Ectodermal cell (in vitro differentiated cells): ENCODE data around the gene IQSEC1. TPM values are rescaled to one million over a fixed set of nuclear protein-coding genes. Genes with fewer than 3 reads are reported as not detected.

Experiments used
- H3K27ac ChIP-seq: 2 replicates; pipeline ENCODE4 v1.7.0; 2013; ENCODE audit warnings: mild to moderate bottlenecking, low read depth, low read length; ENCODE audit not compliant: insufficient read depth, poor library complexity, severe bottlenecking
- H3K27me3 ChIP-seq: 2 replicates; pipeline ENCODE4 v1.7.0; 2013; ENCODE audit warnings: mild to moderate bottlenecking, low read length; ENCODE audit not compliant: insufficient read depth, control insufficient read depth, poor library complexity, severe bottlenecking
- H3K36me3 ChIP-seq: one replicate; pipeline ENCODE4 v1.7.0; 2013; ENCODE audit warnings: low read length; ENCODE audit not compliant: control insufficient read depth, insufficient read depth
- H3K4me1 ChIP-seq: one replicate; pipeline ENCODE4 v1.7.0; 2013; ENCODE audit warnings: low read length; ENCODE audit not compliant: control insufficient read depth, insufficient read depth
- H3K4me3 ChIP-seq: 2 replicates; pipeline ENCODE4 v1.7.0; 2013; ENCODE audit warnings: low read depth, low read length, control low read depth; ENCODE audit not compliant: insufficient read depth
- H3K9me3 ChIP-seq: 2 replicates; pipeline ENCODE4 v1.7.0; 2013; ENCODE audit warnings: mild to moderate bottlenecking, low read length, moderate library complexity; ENCODE audit not compliant: control insufficient read depth
- WGBS, 2 experiments: methylation state at CpG; one replicate each; pipeline ENCODE4 v1.1.7; 2013; ENCODE audit warnings: missing lambda C conversion rate in 2 of 2; 5-methylcytosine and 5-hydroxymethylcytosine counted together
- polyA plus RNA-seq, 4 experiments: library from polyadenylated mRNA; stranded (reverse); fragments of 50-300 nt; gene quantifications; one replicate each; pipeline ENCODE4 v1.2.3, GENCODE V29; 2013

The IQSEC1 gene
- 29.6 TPM for polyA plus RNA-seq (2013, experiment 1 of 4)
- polyA plus RNA-seq (2013, experiment 2 of 4), result 32.4 TPM
- polyA plus RNA-seq (2013, experiment 3 of 4), result 26.7 TPM
- polyA plus RNA-seq (2013, experiment 4 of 4), result 31.2 TPM

- H3K4me3 ChIP-seq, result peak within 1 kb of the TSS; percentile 38
- peaks cover 45% of the 10 kb centered on the region for H3K27me3 ChIP-seq
- WGBS, 2 experiments, result 11 to 12% methylated on average over 63 of the region's 63 CpGs
- no peak within 1 kb of the TSS for H3K27ac ChIP-seq
- H3K9me3 ChIP-seq, result no peaks in the 10 kb centered on the region
- H3K36me3 ChIP-seq, result no peaks in the 10 kb centered on the region
- H3K4me1 ChIP-seq, result peaks cover 19% of the 10 kb centered on the region
These were observed at the start of gene IQSEC1 for GRCh38 chr3:13073326-13074005. Gene IQSEC1 (minus strand): TSS chr3:13073429. CDS start chr3:13073014, 415 bp downstream.

- WGBS, 2 experiments, result 83 to 84% methylated on average over 20 of the region's 20 CpGs
- H3K4me3 ChIP-seq, result no peak overlapping the region
- H3K27ac ChIP-seq, result no peak overlapping the region
- no peaks in the 10 kb centered on the region for H3K36me3 ChIP-seq
- no peaks in the 10 kb centered on the region for H3K27me3 ChIP-seq
- no peaks in the 10 kb centered on the region for H3K4me1 ChIP-seq
- no peaks in the 10 kb centered on the region for H3K9me3 ChIP-seq
These were observed 49.1 kb upstream of the IQSEC1 start for GRCh38 chr3:13122081-13123012.

GRCh38 chr3:13121553-13122001 is 48.3 kb upstream of the IQSEC1 start:
- H3K4me1 ChIP-seq, result no peaks in the 10 kb centered on the region
- no peaks in the 10 kb centered on the region for H3K9me3 ChIP-seq
- no peaks in the 10 kb centered on the region for H3K27me3 ChIP-seq
- no peak overlapping the region for H3K27ac ChIP-seq
- no peaks in the 10 kb centered on the region for H3K36me3 ChIP-seq
- H3K4me3 ChIP-seq, result no peak overlapping the region
- WGBS, 2 experiments, result 92 to 93% methylated on average over 14 of the region's 14 CpGs

- no peaks in the 10 kb centered on the region for H3K36me3 ChIP-seq
- no peaks in the 10 kb centered on the region for H3K9me3 ChIP-seq
These were observed 47.8 kb upstream of the IQSEC1 start for GRCh38 chr3:13120928-13121552.

GRCh38 chr3:13120289-13120927 is 47.2 kb upstream of the IQSEC1 start:
- WGBS, 2 experiments, result 91 to 92% methylated on average over 14 of the region's 14 CpGs
- Histone ChIP-seq H3K27ac (no peak overlapping the region), H3K27me3 (no peaks in the 10 kb centered on the region), H3K9me3 (no peaks in the 10 kb centered on the region), H3K4me3 (no peak overlapping the region), H3K36me3 (no peaks in the 10 kb centered on the region), H3K4me1 (no peaks in the 10 kb centered on the region)

More at GRCh38 chr3:13120928-13121552, 47.8 kb upstream of the IQSEC1 start:
- no peak overlapping the region for H3K27ac ChIP-seq
- WGBS, 2 experiments, result 88 to 90% methylated on average over 16 of the region's 16 CpGs
- no peaks in the 10 kb centered on the region for H3K4me1 ChIP-seq
- no peaks in the 10 kb centered on the region for H3K27me3 ChIP-seq
- H3K4me3 ChIP-seq, result no peak overlapping the region

- no peaks in the 10 kb centered on the region for H3K4me1 ChIP-seq
- no peak overlapping the region for H3K27ac ChIP-seq
- WGBS, 2 experiments, result 85% methylated on average over 17 of the region's 17 CpGs
- H3K4me3 ChIP-seq, result no peak overlapping the region
- H3K36me3 ChIP-seq, result no peaks in the 10 kb centered on the region
- H3K27me3 ChIP-seq, result no peaks in the 10 kb centered on the region
- no peaks in the 10 kb centered on the region for H3K9me3 ChIP-seq
These were observed 46.4 kb upstream of the IQSEC1 start for GRCh38 chr3:13119471-13120220.

- H3K4me1 ChIP-seq, result no peaks in the 10 kb centered on the region
- H3K36me3 ChIP-seq, result no peaks in the 10 kb centered on the region
- H3K27ac ChIP-seq, result no peak overlapping the region
- H3K9me3 ChIP-seq, result no peaks in the 10 kb centered on the region
- H3K4me3 ChIP-seq, result no peak overlapping the region
- 92 to 95% methylated on average over 8 of the region's 8 CpGs for WGBS, 2 experiments
- no peaks in the 10 kb centered on the region for H3K27me3 ChIP-seq
These were observed 43.2 kb upstream of the IQSEC1 start for GRCh38 chr3:13116426-13116825.

GRCh38 chr3:13115991-13116390 is 42.8 kb upstream of the IQSEC1 start:
- Histone ChIP-seq H3K27me3 (no peaks in the 10 kb centered on the region), H3K4me3 (no peak overlapping the region), H3K27ac (no peak overlapping the region), H3K9me3 (no peaks in the 10 kb centered on the region), H3K36me3 (no peaks in the 10 kb centered on the region), H3K4me1 (no peaks in the 10 kb centered on the region)
- WGBS, 2 experiments, result 92 to 95% methylated on average over 6 to 7 of the region's 7 CpGs

GRCh38 chr3:13115576-13115910 is 42.3 kb upstream of the IQSEC1 start:
- Histone ChIP-seq H3K27ac (no peak overlapping the region), H3K27me3 (no peaks in the 10 kb centered on the region), H3K9me3 (no peaks in the 10 kb centered on the region), H3K4me1 (peaks cover 4% of the 10 kb centered on the region), H3K4me3 (no peak overlapping the region), H3K36me3 (no peaks in the 10 kb centered on the region)
- WGBS, 2 experiments, result 91 to 92% methylated on average over 8 of the region's 8 CpGs
